ENCODE measurements around the gene BMX.

- TF ChIP-seq POLR2A (IDR thresholded peaks at IDR 0.05; ENCODE audit: low read depth, low read length) (no peak), POLR2AphosphoS5 (IDR thresholded peaks at IDR 0.05; ENCODE audit: low read depth, low read length) (no peak)
These were observed 104.6 kb downstream of the BMX start for GRCh38 chrX:15605226-15605625.
